HG02571 (cell line): ENCODE measurements around the gene CDK5.
"Not testable (repeated sequence)": the region's sequence is repeated elsewhere in the genome, so short reads cannot be mapped to it uniquely, and the experiment has no call there.

ENCODE experiments used
- ATAC-seq: cut with Tn5 transposase; IDR thresholded peaks from one replicate; pipeline ENCODE4 v1.9.1; 2021; ENCODE audit warnings: mild to moderate bottlenecking, moderate library complexity; ENCODE audit not compliant: unreplicated experiment

CDK5 gene

DNA sequence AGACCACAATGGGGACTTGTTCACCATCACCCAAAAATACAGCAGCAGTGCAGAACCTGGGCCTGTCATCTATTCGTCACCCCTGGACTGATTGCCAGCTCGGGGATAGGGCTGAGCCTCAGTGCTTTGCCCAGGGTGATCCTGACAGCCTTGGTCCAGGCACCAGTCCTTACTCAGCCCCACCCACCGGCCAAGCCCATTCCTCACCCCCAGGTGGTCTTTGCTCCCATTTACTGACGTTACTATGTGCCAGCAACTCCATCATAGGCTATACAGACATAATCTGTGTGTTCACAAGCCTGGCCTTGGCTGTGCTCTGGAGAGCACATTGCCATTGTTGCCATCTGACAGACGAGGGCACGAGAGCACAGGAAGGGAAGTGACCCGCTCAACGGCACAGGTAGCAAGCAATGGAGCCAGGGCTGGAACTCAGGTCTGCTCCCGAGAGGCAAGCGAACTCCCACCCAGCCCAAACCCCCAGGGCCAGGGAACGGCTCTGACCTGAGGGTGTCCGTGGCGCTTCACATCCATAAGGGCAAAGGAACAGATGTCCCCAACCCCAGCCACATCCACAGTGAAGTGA lies 40.2 kb downstream of the CDK5 start:
- ATAC-seq: no peak

DNA sequence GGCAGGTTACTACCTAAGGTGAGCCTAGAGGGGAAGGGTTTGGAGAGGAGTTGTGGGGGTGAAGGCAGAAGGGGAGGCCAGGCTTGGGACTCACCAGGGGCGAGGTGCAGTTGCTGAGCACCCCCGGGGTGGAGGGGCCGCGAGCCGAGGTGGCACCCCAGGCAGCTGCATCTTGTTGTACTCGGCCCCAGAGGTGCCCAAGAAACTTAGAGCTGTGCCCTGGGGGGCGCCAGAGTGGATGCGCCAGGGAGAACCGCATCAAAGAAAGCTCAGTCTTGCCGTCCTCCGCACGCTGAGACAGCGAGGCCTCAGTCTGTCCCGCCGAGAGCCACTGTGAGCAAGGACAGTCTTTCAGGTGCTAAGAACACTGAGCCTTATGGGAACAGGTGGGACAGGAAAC lies 40.8 kb downstream of the CDK5 start:
- ATAC-seq: no peak

DNA sequence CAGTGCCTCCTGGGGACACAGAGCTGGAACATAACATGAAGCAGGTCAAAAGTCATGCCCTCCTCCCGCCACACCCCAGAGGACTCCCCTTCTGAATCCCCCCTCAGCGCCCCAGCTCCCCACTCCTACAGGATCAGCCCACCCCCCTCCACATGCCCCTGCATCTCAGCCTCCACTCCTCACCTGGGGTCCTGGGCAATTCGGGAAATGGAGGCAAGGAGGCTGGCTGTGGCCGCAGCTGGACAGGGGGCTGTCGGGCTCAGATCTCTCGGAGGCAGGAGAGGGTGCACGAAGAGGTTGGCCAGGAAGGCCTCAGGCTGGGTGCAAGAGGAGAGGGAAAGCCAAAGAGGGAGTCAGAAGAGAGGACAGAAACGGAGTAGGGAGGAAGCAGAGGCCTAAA lies 41.2 kb downstream of the CDK5 start:
- ATAC-seq: no peak

DNA sequence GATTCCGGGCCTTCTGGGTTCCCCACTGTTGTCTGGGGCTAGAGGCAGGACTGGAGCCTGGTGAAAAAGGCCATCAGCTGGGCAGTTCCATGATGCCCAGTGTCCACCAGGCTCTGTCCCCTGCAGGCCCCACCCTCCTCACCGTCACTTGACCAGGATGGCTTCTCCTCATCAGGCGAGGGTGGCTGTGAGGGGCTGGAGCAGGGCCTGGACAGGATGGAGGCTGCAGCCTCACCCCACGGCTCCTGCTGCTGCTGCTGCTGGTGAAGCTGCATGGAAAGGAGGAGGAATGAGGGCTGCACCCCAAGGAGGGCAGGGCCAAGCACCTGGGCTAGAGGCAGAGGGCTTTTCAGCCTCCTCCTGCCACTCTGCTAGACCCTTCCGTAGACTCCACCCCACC lies 41.7 kb downstream of the CDK5 start:
- ATAC-seq: no peak

DNA sequence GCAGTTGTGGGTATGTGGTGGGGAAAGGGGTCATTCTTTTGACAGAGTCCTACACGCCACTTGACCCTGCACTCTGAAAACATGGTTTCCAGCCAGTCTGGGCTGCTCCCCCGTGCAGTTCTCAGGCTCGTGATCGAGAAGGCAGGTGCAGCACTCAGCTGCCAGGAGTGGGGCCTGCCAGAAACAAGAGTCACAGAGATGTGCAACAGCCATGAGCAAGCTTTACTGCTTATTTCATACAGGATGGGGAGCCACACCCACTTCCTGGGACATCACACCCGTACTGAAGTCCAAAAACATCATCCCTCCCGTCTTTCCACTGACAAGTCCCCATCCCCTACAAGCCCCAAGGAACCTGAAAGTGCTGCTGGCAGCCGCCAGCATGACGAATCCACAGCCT lies 42.7 kb downstream of the CDK5 start:
- ATAC-seq: no peak

DNA sequence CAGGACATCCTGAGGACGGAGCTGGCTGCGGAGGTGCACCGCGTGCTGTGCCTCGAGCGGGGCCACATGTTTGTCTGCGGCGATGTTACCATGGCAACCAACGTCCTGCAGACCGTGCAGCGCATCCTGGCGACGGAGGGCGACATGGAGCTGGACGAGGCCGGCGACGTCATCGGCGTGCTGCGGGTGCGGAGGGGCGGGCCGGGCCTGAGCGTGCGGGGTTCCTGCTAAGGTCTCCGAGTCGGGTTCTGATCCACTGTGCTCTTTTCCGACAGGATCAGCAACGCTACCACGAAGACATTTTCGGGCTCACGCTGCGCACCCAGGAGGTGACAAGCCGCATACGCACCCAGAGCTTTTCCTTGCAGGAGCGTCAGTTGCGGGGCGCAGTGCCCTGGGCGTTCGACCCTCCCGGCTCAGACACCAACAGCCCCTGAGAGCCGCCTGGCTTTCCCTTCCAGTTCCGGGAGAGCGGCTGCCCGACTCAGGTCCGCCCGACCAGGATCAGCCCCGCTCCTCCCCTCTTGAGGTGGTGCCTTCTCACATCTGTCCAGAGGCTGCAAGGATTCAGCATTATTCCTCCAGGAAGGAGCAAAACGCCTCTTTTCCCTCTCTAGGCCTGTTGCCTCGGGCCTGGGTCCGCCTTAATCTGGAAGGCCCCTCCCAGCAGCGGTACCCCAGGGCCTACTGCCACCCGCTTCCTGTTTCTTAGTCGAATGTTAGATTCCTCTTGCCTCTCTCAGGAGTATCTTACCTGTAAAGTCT lies 43.8 kb downstream of the CDK5 start:
- peak; percentile 43 for ATAC-seq

DNA sequence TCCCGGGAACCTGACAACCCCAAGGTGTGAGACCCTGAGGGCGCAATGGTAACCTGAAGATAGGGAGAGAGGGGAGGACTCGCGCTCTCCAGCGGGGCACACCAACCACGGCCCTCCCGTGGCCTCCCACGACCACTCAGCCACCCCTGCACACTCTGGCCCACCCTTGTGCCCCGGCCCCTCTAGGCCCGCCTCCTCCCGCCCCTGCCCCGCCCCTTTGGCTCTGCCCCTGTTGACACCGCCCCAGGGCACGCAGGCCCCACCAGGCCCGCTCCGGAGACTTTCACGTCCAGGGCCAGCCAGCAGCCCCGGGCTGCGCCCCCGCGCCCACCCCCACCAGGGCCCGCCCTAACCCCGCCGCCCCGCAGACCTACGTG lies 44.4 kb downstream of the CDK5 start:
- no peak for ATAC-seq

DNA sequence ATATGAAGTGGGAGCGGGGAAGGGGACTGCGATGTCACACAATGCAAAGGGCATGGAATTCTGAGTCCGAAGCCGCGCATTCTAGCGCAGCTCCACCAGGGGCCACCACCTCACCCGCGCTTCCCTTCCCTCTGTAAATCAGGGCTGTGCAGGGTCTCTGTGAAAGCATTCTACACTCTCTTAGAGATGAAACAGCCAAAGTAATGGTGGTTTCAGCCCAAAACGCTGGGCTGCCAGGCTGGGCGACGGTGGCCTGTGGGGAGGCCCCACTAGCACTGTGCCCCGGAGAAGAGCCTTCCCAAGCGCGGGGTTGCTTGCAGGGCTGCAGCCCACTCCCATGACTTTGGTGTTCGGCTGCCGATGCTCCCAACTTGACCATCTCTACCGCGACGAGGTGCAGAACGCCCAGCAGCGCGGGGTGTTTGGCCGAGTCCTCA lies 44.8 kb downstream of the CDK5 start:
- no peak for ATAC-seq

DNA sequence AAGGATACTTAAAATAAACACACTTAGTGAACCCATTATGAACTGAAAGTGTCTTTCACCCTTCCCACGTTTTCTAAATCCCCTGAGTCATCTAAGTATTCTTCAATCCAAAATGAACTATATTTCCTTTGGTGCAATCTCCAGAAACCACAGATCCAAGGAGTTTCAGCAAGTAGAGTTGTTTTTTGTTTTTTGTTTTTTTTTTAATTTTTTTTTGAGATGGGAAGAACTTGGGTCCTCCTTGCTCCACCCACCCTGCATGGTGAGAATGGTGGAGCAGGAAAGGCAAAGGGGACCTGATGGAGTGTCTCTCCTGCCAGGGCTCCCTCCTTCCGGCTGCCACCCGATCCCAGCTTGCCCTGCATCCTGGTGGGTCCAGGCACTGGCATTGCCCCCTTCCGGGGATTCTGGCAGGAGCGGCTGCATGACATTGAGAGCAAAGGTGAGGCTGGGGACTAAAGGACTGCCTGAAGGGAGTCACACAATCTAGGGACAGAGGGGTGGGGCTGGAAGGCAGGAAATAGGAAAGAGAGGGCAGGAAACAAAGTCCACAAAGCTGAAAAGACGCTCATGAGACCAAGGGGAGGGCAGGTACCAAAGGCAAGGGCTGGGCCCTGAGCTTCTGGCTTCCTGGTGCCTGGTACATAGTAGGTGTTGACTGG lies 45.5 kb downstream of the CDK5 start:
- ATAC-seq: no peak

DNA sequence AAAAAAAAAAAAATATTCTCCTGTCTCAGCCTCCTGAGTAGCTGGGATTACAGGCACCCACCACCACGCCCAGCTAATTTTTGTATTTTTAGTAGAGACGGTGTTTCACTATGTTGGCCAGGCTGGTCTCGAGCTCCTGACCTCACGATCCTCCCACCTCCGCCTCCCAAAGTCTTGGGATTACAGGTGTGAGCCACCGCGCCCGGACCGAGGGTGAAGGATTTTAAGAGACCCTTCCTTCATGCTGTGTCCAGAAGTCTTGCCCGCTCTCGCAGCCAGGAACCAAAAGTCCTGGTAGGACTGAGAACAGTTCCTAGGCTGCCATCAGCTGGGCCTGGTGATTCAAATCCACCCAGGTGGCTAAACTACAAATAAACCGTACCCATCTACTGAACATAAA lies 46.1 kb downstream of the CDK5 start:
- not testable (repeated sequence) for ATAC-seq

DNA sequence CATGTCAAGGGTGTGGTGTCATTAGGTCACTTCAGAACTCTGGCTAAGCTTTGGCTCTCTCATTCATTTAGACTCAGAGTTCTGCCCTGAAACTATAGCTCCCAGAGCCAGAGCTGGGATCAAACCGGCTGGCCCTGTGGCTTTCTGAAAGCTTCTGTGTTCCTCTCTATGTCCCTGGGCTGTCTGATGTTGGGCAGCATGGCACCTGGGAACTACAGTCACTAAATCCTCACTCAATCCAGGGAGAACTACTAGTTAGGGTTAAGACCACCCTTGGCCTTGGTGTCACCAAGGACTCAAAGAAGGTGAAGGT lies 46.6 kb downstream of the CDK5 start:
- no peak for ATAC-seq

DNA sequence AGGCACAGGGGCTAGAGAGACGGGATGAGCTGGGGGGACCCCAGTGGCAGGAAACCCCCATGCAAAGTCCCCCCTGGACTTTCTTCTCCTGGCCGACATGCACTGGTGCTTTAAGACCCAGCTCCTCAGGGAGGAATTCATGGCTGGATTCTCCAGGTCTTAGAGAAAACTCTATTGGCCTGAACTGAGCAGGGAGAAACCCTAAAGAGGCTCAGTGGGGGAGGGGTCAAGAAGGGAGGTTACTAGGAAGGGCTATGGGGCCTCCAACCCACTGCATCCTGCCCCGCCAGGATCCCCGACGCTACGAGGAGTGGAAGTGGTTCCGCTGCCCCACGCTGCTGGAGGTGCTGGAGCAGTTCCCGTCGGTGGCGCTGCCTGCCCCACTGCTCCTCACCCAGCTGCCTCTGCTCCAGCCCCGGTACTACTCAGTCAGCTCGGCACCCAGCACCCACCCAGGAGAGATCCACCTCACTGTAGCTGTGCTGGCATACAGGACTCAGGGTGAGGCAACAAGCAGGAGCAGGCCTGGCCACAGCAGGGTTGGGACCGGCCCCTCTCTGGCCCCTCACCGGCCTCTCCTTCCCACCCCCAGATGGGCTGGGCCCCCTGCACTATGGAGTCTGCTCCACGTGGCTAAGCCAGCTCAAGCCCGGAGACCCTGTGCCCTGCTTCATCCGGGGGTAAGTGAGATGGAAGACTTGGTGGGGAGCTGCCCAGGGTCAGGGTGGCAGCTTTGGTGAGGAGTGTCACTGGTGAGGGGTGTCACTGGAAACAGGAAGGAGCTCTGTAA lies 47.2 kb downstream of the CDK5 start:
- no peak for ATAC-seq

DNA sequence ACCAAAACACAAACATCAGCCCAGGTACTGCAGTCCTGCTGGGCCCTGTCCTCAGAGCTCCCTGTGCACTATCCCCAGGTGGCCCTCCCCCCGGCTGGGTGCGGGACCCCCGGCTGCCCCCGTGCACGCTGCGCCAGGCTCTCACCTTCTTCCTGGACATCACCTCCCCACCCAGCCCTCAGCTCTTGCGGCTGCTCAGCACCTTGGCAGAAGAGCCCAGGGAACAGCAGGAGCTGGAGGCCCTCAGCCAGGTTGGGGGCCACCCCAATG lies 47.7 kb downstream of the CDK5 start:
- ATAC-seq: no peak

DNA sequence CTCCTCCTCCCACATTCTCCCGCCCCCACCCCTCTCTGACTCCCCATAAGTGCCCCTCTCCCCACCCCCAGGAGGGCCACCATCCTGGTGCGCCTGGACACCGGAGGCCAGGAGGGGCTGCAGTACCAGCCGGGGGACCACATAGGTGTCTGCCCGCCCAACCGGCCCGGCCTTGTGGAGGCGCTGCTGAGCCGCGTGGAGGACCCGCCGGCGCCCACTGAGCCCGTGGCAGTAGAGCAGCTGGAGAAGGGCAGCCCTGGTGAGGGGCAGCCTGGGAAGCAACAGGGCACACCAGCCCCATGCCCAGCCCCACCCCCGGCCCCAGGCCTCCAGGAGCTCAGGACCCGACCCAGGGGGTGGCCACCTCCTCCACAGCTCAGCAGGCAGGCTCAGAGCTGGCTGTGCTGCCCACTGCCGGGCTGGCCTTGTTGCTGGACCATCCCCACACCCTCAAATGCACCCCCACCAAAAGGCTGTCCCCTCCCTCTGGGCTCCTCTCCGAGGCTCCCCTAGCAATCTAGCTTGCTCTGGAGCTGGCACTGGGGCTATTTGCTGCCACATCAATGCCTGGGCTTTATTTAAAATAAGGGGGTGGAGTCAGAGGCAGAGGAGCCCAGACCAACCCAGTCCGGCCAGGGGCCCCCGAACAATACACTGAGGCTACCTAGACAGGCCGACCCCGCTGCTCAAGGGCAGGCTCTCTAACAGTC lies 48.2 kb downstream of the CDK5 start:
- ATAC-seq: no peak

DNA sequence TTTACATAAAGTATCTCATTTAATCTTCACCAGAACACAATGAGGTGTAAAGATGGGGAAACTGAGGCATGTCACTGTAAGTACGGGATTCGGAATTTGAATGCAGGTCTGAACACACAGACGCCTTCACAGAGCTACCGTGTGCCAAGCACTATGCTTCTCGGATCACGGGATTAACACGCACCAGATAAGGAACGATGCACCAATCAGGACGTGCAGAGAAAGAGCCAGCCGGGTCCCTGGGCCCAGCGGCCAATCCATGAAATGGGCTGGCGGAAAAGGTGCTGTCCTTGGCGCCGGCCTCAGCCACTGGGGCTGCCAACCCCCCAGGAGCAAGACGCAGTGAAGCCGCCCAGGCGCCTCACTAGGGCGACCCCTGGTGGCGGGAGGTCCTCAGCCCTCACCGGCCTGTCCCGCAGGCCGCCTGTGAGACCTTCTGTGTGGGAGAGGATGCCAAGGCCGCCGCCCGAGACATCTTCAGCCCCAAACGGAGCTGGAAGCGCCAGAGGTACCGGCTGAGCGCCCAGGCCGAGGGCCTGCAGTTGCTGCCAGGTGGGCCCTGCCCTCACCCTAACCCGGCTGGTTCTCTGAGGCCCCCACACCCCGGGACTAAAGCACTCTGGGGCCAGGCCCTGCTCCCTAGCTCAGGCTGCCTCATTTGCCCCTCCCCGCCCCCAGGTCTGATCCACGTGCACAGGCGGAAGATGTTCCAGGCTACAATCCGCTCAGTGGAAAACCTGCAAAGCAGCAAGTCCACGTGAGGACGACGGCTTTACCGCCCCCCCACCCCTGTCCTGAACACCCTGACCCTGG lies 49.0 kb downstream of the CDK5 start:
- ATAC-seq: peak; percentile 46

DNA sequence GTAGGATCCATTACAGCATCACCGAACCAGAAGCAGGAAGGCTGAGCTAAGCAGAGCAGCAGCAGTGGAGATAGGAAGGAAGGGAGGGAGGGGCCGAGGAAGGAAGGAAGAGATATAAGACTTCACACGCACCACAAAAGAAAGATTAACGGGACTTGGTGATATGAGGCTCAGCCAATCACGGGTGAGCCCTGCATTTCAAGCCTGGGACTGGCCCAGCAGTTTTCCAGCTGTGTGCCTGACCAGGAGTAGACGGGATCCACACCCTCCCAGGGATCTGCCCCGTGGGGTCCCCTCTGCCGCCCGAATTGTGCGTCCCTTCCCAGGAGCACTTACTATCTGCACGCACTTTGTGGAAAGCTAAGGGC lies 49.6 kb downstream of the CDK5 start:
- ATAC-seq: no peak

DNA sequence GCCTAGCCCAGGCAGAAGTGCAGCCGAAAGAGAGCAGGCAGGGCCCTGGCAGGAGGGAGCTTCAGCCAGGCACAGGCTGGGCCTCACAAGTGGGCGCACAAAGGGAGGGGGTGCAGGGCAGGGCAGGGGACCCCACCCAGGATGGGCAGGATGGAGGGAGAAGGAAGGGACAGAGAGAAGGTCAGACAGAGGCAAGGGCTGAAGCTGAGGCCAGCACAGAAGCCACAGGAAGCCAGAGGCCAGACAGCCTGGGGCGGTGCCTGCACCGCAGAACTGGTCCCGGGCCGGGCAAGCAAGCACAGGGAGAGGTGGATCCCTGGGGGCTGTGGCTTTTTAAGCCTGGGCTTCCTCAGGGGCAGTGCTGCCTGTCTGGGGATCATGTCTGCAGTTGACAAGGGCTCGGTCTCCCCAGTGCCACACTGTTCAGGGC lies 50.2 kb downstream of the CDK5 start:
- no peak for ATAC-seq

DNA sequence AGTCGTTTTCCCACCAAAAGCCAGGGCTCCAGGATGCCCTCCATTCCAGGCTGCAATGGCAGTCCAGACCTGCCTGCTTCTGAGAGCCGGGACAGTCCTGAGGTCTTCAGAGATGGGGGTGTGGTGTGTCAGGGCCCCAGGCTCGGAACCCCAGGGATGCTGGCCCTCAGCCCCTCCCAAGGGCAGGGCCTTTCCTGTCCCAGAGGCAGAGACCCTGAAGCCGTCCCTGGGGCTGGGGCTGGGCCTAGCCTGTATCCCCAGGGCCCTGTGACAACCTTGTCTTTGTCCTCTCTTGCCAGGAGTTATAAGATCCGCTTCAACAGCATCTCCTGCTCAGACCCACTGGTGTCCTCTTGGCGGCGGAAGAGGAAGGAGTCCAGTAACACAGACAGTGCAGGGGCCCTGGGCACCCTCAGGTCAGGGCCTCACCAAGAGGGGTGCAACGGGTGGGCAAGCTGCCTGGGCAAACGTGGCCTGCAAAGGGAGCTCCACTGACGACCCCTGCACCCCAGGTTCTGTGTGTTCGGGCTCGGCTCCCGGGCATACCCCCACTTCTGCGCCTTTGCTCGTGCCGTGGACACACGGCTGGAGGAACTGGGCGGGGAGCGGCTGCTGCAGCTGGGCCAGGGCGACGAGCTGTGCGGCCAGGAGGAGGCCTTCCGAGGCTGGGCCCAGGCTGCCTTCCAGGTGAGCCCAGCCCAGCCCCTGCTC lies 51.0 kb downstream of the CDK5 start:
- no peak for ATAC-seq

DNA sequence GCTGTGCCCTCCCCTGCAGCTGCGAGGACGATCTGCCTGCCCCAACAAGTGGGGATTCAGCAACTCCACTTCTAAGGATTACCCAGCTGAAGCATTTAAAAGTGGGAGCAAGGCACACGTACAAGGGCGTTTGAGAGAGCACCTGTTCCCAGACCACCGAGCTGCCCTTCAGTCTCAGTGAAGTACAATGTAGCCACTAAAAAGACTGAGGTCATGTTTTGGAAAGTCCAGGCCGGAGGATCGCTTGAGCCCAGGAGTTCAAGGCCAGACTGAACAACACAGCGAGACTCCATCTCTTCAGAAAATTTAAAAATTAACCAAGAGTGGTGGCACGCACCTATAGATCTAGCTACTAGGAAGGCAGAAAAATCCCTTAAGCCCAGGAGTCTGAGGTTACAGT lies 52.1 kb downstream of the CDK5 start:
- ATAC-seq: no peak
